GM18868 (cell line): ENCODE data around the gene SNAI3.

Experiments
- ATAC-seq: cut with Tn5 transposase; IDR thresholded peaks from one replicate; pipeline ENCODE4 v1.9.1; 2021; ENCODE audit warnings: mild to moderate bottlenecking, moderate library complexity; ENCODE audit not compliant: unreplicated experiment

The SNAI3 gene

GRCh38 chr16:88705801-88706228, 19.5 kb upstream of the SNAI3 start:
- peak; percentile 7 for ATAC-seq

GRCh38 chr16:88705076-88705684, 18.9 kb upstream of the SNAI3 start:
- ATAC-seq, result no peak

- ATAC-seq, result no peak
Observed at GRCh38 chr16:88703486-88704309, 17.4 kb upstream of the SNAI3 start.

GRCh38 chr16:88702371-88703210, 16.3 kb upstream of the SNAI3 start:
- no peak for ATAC-seq

GRCh38 chr16:88701581-88702370, 15.5 kb upstream of the SNAI3 start:
- no peak for ATAC-seq

- ATAC-seq, result peak; percentile 75
Observed at GRCh38 chr16:88700636-88701482, 14.6 kb upstream of the SNAI3 start.

- ATAC-seq, result no peak
Observed at GRCh38 chr16:88700322-88700635, 14.0 kb upstream of the SNAI3 start.

GRCh38 chr16:88699180-88699579, 12.9 kb upstream of the SNAI3 start:
- no peak for ATAC-seq

GRCh38 chr16:88698646-88699045, 12.3 kb upstream of the SNAI3 start:
- ATAC-seq, result no peak

- no peak for ATAC-seq
Observed at GRCh38 chr16:88697831-88698615, 11.7 kb upstream of the SNAI3 start.

- ATAC-seq, result no peak
Observed at GRCh38 chr16:88697116-88697830, 11.0 kb upstream of the SNAI3 start.

GRCh38 chr16:88696441-88696840, 10.1 kb upstream of the SNAI3 start:
- no peak for ATAC-seq

GRCh38 chr16:88695753-88696152, 9.4 kb upstream of the SNAI3 start:
- ATAC-seq, result no peak

GRCh38 chr16:88695218-88695617, 8.9 kb upstream of the SNAI3 start:
- no peak for ATAC-seq

GRCh38 chr16:88694221-88695087, 8.1 kb upstream of the SNAI3 start:
- no peak for ATAC-seq

- ATAC-seq, result no peak
Observed at GRCh38 chr16:88693420-88694177, 7.3 kb upstream of the SNAI3 start.

GRCh38 chr16:88692861-88693260, 6.6 kb upstream of the SNAI3 start:
- no peak for ATAC-seq
